C4-2B (cell line): ENCODE results near the gene LACTB.

Experiments
- H3K27ac ChIP-seq: fragments of 450-650 bp; 2 replicates; pipeline ENCODE4 v1.5.1; 2017
- ZFX ChIP-seq: fragments of 450-650 bp; IDR thresholded peaks from 2 replicates; pipeline ENCODE4 v1.6.1; 2017
- TF ChIP-seq, protein P1 (sequence below): fragments of 450-650 bp; conservative IDR thresholded peaks from 2 replicates; pipeline ENCODE4 v1.5.1; 2017; ENCODE audit warnings: mild to moderate bottlenecking

The LACTB gene, protein sequence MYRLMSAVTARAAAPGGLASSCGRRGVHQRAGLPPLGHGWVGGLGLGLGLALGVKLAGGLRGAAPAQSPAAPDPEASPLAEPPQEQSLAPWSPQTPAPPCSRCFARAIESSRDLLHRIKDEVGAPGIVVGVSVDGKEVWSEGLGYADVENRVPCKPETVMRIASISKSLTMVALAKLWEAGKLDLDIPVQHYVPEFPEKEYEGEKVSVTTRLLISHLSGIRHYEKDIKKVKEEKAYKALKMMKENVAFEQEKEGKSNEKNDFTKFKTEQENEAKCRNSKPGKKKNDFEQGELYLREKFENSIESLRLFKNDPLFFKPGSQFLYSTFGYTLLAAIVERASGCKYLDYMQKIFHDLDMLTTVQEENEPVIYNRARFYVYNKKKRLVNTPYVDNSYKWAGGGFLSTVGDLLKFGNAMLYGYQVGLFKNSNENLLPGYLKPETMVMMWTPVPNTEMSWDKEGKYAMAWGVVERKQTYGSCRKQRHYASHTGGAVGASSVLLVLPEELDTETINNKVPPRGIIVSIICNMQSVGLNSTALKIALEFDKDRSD

DNA sequence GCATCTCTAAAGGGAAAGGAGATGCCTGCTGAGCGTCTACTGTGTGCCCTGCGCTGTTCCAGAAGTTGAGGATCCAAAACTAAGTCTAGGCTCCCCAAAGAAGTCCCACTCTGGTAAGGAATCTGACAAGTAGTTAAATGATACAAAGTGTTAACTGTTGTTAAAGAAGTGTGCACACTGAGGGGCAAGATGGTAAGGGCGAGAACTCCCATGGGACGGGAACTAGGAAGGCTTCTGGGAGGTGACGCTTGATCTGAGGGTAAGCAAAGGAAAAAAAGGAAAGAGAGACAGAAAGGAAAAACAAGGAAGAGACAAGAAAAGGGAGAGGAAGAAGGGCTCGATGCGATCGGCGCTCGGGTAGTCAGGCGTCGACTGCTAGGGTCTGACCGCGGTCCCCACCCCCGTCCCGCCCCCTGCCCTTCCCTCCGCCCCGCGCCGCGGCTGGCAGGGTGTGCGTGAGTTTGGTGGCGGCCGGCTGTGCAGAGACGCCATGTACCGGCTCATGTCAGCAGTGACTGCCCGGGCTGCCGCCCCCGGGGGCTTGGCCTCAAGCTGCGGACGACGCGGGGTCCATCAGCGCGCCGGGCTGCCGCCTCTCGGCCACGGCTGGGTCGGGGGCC is at the start of gene LACTB:
Gene LACTB (plus strand): TSS at position 480 of the 620 bp plus-strand sequence. CDS start 11 bp downstream, at position 491.
- peak within 1 kb of the TSS; percentile 76 for H3K27ac ChIP-seq
- TF ChIP-seq ZFX = no peak
- TF ChIP-seq, protein P1, sequence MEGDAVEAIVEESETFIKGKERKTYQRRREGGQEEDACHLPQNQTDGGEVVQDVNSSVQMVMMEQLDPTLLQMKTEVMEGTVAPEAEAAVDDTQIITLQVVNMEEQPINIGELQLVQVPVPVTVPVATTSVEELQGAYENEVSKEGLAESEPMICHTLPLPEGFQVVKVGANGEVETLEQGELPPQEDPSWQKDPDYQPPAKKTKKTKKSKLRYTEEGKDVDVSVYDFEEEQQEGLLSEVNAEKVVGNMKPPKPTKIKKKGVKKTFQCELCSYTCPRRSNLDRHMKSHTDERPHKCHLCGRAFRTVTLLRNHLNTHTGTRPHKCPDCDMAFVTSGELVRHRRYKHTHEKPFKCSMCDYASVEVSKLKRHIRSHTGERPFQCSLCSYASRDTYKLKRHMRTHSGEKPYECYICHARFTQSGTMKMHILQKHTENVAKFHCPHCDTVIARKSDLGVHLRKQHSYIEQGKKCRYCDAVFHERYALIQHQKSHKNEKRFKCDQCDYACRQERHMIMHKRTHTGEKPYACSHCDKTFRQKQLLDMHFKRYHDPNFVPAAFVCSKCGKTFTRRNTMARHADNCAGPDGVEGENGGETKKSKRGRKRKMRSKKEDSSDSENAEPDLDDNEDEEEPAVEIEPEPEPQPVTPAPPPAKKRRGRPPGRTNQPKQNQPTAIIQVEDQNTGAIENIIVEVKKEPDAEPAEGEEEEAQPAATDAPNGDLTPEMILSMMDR = no peak

DNA sequence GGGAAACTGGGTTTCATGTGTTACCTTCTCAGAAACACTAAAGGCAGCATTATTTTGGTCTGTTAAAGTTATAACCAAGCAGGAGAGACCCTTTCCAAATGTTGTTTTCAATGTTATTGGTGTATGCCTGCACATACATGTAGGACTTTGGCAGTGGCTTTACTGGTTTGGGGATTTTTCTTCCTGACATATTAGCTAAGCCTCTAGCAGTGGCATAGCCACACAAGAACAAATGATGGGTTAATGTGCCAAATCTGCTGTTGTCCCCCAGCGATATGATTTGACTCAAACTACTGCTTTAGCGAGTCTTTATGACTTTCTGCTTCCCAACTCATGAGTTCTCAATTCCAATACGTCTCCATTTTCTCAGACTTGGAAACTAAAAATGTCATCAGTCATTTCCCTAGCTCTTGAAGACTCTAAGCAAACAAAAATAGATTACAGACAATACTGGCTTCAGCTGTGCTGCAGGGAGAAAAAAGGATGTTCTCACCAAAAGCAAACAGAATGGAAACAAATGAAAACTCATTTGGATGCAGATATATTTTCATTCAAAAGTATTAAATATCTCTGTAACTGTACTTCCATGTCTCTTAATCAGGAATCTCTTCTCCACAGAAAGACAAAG is 49.5 kb upstream of the LACTB start:
- TF ChIP-seq, protein P1 = no peak
- TF ChIP-seq ZFX = no peak
- H3K27ac ChIP-seq = no peak overlapping the region

DNA sequence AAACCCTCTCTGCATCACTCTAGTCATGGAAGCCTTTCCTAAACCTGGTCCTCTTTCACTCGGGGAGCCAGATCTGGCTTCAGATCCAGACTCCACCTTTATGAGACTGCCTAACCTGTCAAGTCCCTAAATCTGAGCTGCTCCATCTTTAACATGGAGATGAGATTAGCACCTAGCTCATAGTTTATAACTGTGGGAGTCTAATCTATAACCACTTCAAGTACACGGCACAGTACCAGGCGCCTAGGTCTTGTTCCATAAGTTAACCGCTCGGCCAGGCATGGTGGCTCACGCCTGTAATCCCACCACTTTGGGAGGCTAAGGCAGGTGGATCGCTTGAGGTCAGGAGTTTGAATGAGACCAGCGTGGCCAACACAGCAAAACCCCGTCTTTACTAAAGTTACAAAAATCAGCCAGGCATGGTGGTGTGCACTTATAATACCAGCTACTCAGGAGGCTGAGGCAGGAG is 48.8 kb upstream of the LACTB start:
- TF ChIP-seq, protein P1 = no peak
- TF ChIP-seq ZFX = no peak
- no peak overlapping the region for H3K27ac ChIP-seq

DNA sequence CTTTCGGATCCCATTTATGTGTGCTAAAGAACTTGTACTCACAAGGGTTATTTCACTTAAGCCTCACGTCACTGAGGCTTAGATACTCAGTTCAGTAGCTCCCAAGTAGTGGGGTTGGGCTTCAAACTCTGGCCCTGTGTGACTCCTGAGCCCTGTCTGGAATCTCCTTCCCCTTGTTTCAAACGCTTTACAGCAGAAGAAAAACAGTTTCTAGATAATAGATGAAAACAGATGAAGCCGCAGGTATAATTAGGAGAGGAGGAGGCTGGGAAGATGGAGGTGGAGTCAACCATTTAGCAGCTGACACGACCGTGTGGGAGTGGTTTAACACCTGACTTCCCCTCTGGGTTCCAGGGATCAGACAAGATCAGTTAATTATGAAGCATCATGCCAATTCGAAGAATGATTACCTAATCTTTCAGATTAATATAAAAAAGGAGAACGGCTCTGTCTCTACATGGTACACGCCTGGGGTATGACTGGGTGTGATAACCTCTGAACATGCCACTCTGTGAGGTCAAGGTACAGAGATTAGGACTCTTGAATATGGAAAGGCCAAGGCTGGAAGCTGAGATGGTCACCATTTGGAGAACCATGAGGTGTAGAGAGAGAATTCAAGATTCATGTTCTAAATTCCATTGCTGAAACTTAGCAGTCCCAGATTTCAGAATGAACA is 48.0 kb upstream of the LACTB start:
- H3K27ac ChIP-seq = no peak overlapping the region
- no peak for TF ChIP-seq ZFX
- TF ChIP-seq, protein P1 = no peak

DNA sequence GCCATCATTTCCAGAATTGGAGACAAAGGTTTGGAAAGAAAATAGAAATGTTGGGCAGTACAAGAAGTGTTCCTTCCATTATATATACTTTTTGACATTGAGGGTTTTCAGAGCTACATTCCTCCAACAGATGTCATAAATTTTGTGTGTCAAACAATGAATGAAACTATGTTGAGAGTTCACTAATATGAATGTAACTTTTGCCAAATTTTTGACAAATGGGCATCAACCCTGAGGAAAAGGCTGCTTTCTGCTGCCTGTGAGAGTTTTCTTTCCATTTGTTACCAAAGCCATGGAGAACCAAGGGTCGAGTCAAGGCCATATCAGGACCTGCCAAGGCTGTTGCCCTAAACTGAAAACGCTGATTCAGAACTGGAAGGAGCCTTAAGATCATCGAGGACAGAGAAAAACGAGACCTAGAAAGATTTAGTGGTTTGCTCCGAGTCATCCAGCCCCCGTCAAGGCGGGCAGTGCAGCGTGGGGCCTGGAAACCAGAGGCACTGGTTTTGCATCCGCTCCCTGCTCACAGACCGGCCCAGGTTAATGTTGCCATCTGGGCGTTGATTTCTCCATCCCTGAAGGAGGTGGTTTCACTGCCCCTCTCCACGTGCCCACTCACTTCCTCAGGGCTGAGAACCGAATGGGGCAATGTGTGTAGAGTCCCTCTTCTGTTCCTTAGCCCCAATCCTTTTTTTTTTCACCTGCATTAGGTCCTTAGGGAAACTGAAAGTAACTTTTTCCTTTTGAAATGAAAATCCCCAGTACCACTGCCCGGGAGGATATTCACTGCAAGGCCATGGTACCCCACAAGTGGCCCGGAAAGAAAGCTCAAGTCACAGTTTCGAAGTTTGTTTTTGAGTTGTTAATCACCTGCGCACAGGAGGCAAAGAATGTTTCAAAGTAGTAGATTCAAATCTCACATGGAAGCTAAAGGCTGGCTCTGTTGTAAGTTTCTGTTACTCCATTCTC is 46.4 kb upstream of the LACTB start:
- H3K27ac ChIP-seq = no peak overlapping the region
- TF ChIP-seq ZFX = no peak
- TF ChIP-seq, protein P1 = no peak

DNA sequence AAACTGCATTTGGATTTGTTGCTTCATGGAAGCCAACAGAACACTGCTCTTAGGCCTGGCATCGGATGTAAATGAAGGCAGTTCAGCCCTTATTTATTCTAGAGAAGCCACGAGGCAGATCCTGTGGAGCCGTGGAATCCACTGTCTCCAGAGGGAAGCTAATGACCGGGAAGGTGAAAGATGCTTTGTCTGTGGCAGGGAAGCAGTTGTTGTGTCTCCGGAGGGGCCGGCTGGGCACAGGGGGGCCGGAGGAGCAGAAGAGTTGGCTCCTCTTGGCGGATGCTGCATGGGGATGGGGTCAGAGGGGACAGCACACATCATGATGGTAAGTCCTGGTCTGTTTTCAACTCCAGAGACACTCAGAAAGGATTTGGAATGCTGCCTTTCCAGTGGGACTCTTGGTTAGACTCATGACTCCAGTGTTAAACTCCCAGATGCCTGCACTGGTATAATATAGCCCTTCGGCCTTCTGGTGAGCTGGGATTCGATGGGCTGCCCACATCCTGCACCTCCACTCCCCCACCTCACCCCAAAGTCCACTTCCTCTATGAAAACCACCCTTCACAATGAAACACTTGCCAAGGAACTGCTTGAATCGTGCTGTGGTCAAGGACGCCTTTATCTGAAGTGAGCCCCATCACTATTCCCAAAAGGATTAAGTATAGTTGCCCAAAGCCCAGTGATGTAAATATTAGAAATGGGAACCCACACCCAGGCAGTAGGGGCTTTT is 45.5 kb upstream of the LACTB start:
- no peak for TF ChIP-seq ZFX
- TF ChIP-seq, protein P1 = no peak
- H3K27ac ChIP-seq = no peak overlapping the region
